MCF 10A (cell line): ENCODE data around the gene ADAMTSL3. TPM values are rescaled to one million over a fixed set of nuclear protein-coding genes. Genes with fewer than 3 reads are reported as not detected.

ENCODE experiments used
- BruUV-seq: library from RNA; stranded (reverse); fragments of 400-500 nt; replicated peaks from 2 replicates; lab custom pipeline; 2021; lab: Mats Ljungman, UMichigan
- CTCF ChIA-PET: fragments of 300-600 bp; sonication (Branson Sonifier 250); formaldehyde crosslinking; extraction: SDS; loops from one replicate; lab custom pipeline; 2021; ENCODE audit warnings: antibody characterized with exemption, inconsistent platforms; lab: Yijun Ruan, JAX
- POLR2A ChIA-PET: fragments of 300-600, 350-650 bp; sonication (Branson Sonifier 250); formaldehyde crosslinking; extraction: SDS; loops from one replicate; lab custom pipeline; 2020; ENCODE audit warnings: antibody characterized with exemption, inconsistent platforms; lab: Yijun Ruan, JAX
- DNase-seq: peaks from one replicate; pipeline ENCODE4 v3.0.0-alpha.2; 2018; ENCODE audit not compliant: unreplicated experiment
- H3K27ac Mint-ChIP-seq: one replicate; pipeline ENCODE4 v1.8.0; 2022; ENCODE audit warnings: mild to moderate bottlenecking, low read depth, mixed read lengths; ENCODE audit not compliant: unreplicated experiment
- H3K27me3 Mint-ChIP-seq: one replicate; pipeline ENCODE4 v1.8.0; 2022; ENCODE audit warnings: mixed read lengths; ENCODE audit not compliant: insufficient read depth, unreplicated experiment
- H3K36me3 Mint-ChIP-seq: one replicate; pipeline ENCODE4 v1.8.0; 2022; ENCODE audit warnings: mild to moderate bottlenecking, moderate library complexity, mixed read lengths; ENCODE audit not compliant: insufficient read depth, unreplicated experiment
- H3K4me1 Mint-ChIP-seq: one replicate; pipeline ENCODE4 v1.8.0; 2022; ENCODE audit warnings: mixed read lengths; ENCODE audit not compliant: insufficient read depth, unreplicated experiment
- H3K4me3 Mint-ChIP-seq: one replicate; pipeline ENCODE4 v1.8.0; 2022; ENCODE audit warnings: mild to moderate bottlenecking, moderate library complexity, mixed read lengths; ENCODE audit not compliant: unreplicated experiment
- H3K9me3 Mint-ChIP-seq: one replicate; pipeline ENCODE4 v1.8.0; 2022; ENCODE audit warnings: mixed read lengths; ENCODE audit not compliant: unreplicated experiment
- CTCF ChIP-seq: fragments of 200-600 bp; IDR thresholded peaks from one replicate; pipeline ENCODE4 v1.8.0; 2022; ENCODE audit warnings: antibody characterized with exemption, mild to moderate bottlenecking; ENCODE audit not compliant: unreplicated experiment
- intact Hi-C: fragments of 100-400 bp; cut with micrococcal nuclease; formaldehyde crosslinking; loops from 2 replicates; pipeline ENCODE4 v1.14.1; 2022
- total RNA-seq: library from RNA; stranded (reverse); gene quantifications from 2 replicates; pipeline ENCODE4 v1.2.3, GENCODE V29; 2022

Gene ADAMTSL3
- total RNA-seq, 1 experiment from 2014 or later: 1.2 TPM

DNA sequence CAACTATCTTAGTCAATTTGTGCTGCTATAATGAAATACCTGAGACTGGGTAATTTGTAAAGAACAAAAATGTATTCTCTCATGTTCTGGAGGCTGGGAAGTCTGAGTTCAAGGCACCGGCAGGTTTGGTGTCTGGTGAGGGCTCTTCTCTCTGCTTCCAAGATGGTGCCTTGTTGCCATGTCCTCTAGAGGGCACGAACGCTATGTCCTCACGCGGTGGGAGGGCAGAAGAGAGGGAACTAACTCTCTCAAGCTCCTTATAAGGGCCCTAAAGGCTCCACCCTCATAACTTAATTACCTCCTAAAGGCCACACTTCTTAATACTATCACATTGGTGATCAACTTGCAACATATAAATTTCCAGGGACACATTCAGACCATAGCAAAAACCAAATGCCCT lies 108.4 kb downstream of the ADAMTSL3 start:
- Mint-ChIP-seq H3K27me3 (no peaks in the 10 kb centered on the region), H3K9me3 (peaks cover 11% of the 10 kb centered on the region), H3K27ac (no peak overlapping the region), H3K4me3 (no peak overlapping the region), H3K4me1 (no peaks in the 10 kb centered on the region), H3K36me3 (no peaks in the 10 kb centered on the region)
- ChIA-PET CTCF (interaction anchor here (0.6 kb wide), 1 partner anchor 76 kb away, joined by 3 read pairs; no protein-coding TSS in a partner anchor), POLR2A (no interaction called here)
- TF ChIP-seq CTCF: no peak
- no TSS peak for BruUV-seq
- no peak for DNase-seq
- intact Hi-C loops: no loop called here

GRCh38 chr15:83764201-83764838 lies 110.4 kb downstream of the ADAMTSL3 start:
- H3K27me3 Mint-ChIP-seq: no peaks in the 10 kb centered on the region
- DNase-seq: no peak
- H3K9me3 Mint-ChIP-seq: no peaks in the 10 kb centered on the region
- POLR2A ChIA-PET: interaction anchor here (1.6 kb wide), 1 partner anchor 11 kb away, joined by 3 read pairs; no protein-coding TSS in a partner anchor
- H3K4me1 Mint-ChIP-seq: no peaks in the 10 kb centered on the region
- no peak for TF ChIP-seq CTCF
- H3K27ac Mint-ChIP-seq: no peak overlapping the region
- H3K36me3 Mint-ChIP-seq: no peaks in the 10 kb centered on the region
- CTCF ChIA-PET: interaction anchor here (0.7 kb wide), 1 partner anchor 72 kb away, joined by 3 read pairs; no protein-coding TSS in a partner anchor
- BruUV-seq: no TSS peak
- no peak overlapping the region for H3K4me3 Mint-ChIP-seq
- intact Hi-C loops: no loop called here

GRCh38 chr15:83766339-83766738 lies 112.4 kb downstream of the ADAMTSL3 start:
- intact Hi-C loops: no loop called here
- Mint-ChIP-seq H3K27me3 (no peaks in the 10 kb centered on the region), H3K4me3 (no peak overlapping the region), H3K4me1 (no peaks in the 10 kb centered on the region), H3K27ac (no peak overlapping the region), H3K9me3 (no peaks in the 10 kb centered on the region), H3K36me3 (no peaks in the 10 kb centered on the region)
- DNase-seq: no peak
- ChIA-PET POLR2A (no interaction called here), CTCF (no interaction called here)
- no TSS peak for BruUV-seq
- TF ChIP-seq CTCF: no peak

- ChIA-PET POLR2A (no interaction called here), CTCF (no interaction called here)
- H3K4me1 Mint-ChIP-seq: no peaks in the 10 kb centered on the region
- intact Hi-C loops: no loop called here
- no peaks in the 10 kb centered on the region for H3K9me3 Mint-ChIP-seq
- no peak overlapping the region for H3K4me3 Mint-ChIP-seq
- no peak overlapping the region for H3K27ac Mint-ChIP-seq
- H3K36me3 Mint-ChIP-seq: no peaks in the 10 kb centered on the region
- no peak for DNase-seq
- BruUV-seq: no TSS peak
- H3K27me3 Mint-ChIP-seq: no peaks in the 10 kb centered on the region
- no peak for TF ChIP-seq CTCF
Measured at GRCh38 chr15:83767741-83768140, 113.8 kb downstream of the ADAMTSL3 start.
